Umbilical cord (tissue), 2 donors: Measurements from ENCODE around the gene KARS1. TPM values are rescaled to one million over a fixed set of nuclear protein-coding genes. Genes with fewer than 3 reads are reported as not detected.

ENCODE experiments used
- DNase-seq: peaks from one replicate; pipeline ENCODE4 v3.0.0-alpha.2; 2015; ENCODE audit warnings: low spot score
- total RNA-seq: library from RNA; depleted of rRNA; stranded (reverse); fragments of >200 nt; gene quantifications from one replicate; pipeline ENCODE4 v1.2.3, GENCODE V29; 2014; ENCODE audit warnings: low replicate concordance; ENCODE audit not compliant: insufficient read depth

The KARS1 gene
- total RNA-seq, 1 donor from 2014 or later: 92.7 TPM

- DNase-seq: peak; percentile 92
Measured at GRCh38 chr16:75624921-75625334, 22.5 kb downstream of the KARS1 start.

- DNase-seq: peak; percentile 99
Measured at GRCh38 chr16:75622761-75623605, 24.5 kb downstream of the KARS1 start, which contains the start of gene ADAT1. Gene ADAT1, minus strand, starts transcription at chr16:75623281. Its CDS starts 2,482 bp downstream, at chr16:75620799.

GRCh38 chr16:75621170-75621477 is 26.3 kb downstream of the KARS1 start:
- DNase-seq: peak; percentile 73

GRCh38 chr16:75620326-75621169 is 26.9 kb downstream of the KARS1 start:
- DNase-seq: no peak

- no peak for DNase-seq
Measured at GRCh38 chr16:75618780-75619179, 28.7 kb downstream of the KARS1 start.

GRCh38 chr16:75617121-75617520 is 30.3 kb downstream of the KARS1 start:
- no peak for DNase-seq

- DNase-seq: no peak
Measured at GRCh38 chr16:75616521-75617010, 30.9 kb downstream of the KARS1 start.

- DNase-seq: no peak
Measured at GRCh38 chr16:75615619-75616018, 31.8 kb downstream of the KARS1 start.

- DNase-seq: no peak
Measured at GRCh38 chr16:75614066-75614897, 33.2 kb downstream of the KARS1 start.

- DNase-seq: no peak
Measured at GRCh38 chr16:75606507-75606906, 41.0 kb downstream of the KARS1 start.

- no peak for DNase-seq
Measured at GRCh38 chr16:75603241-75603640, 44.2 kb downstream of the KARS1 start.

- peak; percentile 57 for DNase-seq
Measured at GRCh38 chr16:75599452-75600277, 47.8 kb downstream of the KARS1 start.

- no peak for DNase-seq
Measured at GRCh38 chr16:75593825-75594820, 53.3 kb downstream of the KARS1 start.

GRCh38 chr16:75593308-75593707 is 54.2 kb downstream of the KARS1 start:
- DNase-seq: no peak

GRCh38 chr16:75591927-75592326 is 55.5 kb downstream of the KARS1 start:
- DNase-seq: peak; percentile 21

GRCh38 chr16:75590920-75591843 is 56.3 kb downstream of the KARS1 start:
- peak; percentile 93 for DNase-seq

- no peak for DNase-seq
Measured at GRCh38 chr16:75589306-75589705, 58.2 kb downstream of the KARS1 start.

GRCh38 chr16:75588716-75589115 is 58.7 kb downstream of the KARS1 start:
- DNase-seq: no peak
